ENCODE results near the gene LRRC42. TPM values are rescaled to one million over a fixed set of nuclear protein-coding genes. Genes with fewer than 3 reads are reported as not detected.

LRRC42 gene, protein sequence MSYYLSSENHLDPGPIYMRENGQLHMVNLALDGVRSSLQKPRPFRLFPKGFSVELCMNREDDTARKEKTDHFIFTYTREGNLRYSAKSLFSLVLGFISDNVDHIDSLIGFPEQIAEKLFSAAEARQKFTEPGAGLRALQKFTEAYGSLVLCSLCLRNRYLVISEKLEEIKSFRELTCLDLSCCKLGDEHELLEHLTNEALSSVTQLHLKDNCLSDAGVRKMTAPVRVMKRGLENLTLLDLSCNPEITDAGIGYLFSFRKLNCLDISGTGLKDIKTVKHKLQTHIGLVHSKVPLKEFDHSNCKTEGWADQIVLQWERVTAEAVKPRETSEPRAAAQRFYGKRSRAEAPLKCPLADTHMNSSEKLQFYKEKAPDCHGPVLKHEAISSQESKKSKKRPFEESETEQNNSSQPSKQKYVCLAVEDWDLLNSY
- total RNA-seq (2014; rRNA removed; shearing (Covaris generic); ENCODE audit: low replicate concordance): 78.4 and 79.6 TPM in 2 replicates

DNA sequence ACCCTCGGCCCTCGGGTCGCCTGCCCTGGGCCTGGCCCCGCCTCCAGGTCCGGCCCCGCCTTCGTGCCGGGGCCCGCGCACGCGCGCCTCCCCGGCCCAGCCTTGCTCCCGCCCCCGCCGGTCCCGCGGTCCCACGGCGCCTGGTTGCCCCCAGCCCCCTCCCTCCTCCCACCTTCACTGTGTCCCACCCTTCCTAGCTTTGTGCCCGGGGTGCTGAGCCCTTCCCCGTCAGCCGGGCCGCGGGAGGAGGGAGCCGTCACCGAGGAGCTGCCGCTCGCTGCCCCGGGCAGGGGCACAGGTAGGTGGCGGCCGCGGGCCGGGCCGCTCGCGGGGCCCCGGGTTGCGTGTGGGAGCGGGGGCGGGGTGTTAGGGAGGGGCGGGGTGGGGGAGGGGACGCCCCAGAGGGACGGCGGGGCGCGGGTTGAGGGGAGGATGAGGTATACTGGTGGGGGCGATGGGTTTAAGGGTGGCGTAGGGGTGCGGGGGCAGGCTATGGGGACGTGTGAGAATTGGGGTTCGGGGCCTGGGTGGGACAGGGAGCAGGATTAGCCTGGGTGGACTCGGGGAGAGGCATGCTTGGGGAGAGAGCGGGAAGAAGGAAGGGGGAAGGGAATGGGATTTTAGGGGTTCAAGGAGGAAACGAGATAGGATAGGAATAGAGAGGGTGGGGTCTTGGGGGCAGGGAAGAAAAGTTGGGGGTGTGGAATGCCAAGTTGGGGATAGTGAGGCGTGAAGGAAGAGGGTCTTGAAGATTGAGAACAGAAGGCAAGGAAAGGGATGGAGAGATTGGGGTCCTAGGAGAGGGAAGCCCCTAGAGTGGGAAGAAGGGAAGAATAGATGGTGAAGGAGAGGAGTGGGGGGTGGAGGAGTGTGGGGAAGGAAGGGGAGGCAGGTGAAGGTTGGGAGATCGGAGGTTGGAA, at the start of gene LRRC42:
Gene LRRC42 (plus strand): TSS at position 99 of the 920 bp plus-strand sequence. CDS start 5,650 bp downstream, outside the sequence.
- H3K36me3 ChIP-seq: peaks cover 24% of the 10 kb centered on the region
- no peaks in the 10 kb centered on the region for H3K9me3 ChIP-seq
- no peaks in the 10 kb centered on the region for H3K27me3 ChIP-seq
- no peak for DNase-seq
- H3K4me3 ChIP-seq: peak within 1 kb of the TSS; percentile 97

DNA sequence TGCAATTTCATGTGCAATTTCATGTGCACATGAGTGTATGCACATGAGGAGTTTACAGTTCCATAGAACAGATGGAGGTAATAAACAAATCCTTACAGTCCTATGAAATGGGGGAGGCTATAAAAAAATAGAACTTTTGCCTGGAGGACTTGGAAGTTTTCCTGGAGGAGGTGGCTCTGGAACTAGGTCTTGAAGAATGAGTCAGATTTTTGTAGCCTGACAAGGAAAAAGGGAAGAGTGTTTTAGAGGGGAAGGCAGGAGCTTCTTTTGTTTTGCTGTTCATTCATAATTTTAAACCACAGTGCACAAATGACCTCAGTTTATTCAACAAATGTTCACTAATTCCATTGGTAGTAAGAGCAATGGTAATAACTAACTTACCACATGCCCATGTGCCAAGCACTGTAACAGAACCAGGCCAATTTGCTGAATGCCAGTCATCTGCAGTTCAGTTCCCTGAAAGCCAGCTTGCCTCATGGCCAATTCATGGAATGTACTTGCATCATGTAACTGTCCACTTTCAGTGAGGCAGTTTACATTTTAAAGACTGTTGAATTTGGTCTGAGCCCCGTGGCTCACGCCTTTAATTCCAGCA, 49.4 kb upstream of the LRRC42 start:
- H3K9me3 ChIP-seq: no peaks in the 10 kb centered on the region
- no peak overlapping the region for H3K4me3 ChIP-seq

DNA sequence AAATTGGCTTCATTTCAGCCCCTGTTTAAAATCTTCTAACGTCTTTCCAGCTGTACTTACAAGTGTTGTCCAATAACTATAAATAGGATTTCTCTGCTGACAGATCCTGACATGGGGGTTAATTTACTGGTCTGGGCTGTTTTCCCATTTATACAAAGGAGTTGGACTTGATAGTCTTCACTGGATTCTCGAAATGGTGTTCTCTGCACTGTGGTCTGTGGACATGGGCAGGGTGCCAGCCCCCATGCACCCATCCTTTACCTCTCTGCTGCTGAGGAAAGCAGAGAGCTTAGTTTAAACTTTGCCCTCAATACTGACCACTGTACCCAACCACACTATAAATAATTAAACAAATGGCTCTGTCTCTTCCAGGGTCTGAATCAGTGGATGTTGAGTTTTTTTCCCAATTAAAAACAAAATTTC, 46.9 kb upstream of the LRRC42 start:
- DNase-seq: peak; percentile 41
- Histone ChIP-seq H3K9me3 (no peaks in the 10 kb centered on the region), H3K4me3 (no peak overlapping the region), H3K36me3 (no peaks in the 10 kb centered on the region), H3K27me3 (no peaks in the 10 kb centered on the region)

More for the DNA sequence above, 49.4 kb upstream of the LRRC42 start:
- H3K27me3 ChIP-seq: no peaks in the 10 kb centered on the region
- peak; percentile 84 for DNase-seq
- H3K36me3 ChIP-seq: no peaks in the 10 kb centered on the region

DNA sequence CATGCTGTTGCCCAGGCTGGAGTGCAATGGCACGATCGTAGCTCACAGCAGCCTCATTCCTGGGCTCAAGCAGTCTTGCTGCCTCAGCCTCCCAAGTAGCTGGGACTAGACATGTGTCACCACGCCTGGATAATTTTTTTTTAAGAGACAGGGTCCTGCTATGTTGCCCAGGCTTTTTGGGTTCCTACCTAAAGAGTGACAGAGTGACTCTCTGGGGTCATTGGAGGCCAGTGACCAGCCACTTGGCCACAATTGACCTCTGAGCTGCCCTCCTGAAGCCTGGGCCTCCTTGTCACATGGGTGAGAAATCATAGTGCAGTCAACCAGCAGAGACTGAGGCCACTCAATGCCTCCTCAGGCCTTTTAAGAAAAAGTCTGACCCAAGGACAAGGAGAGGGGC, 46.4 kb upstream of the LRRC42 start:
- H3K4me3 ChIP-seq: no peak overlapping the region
- H3K36me3 ChIP-seq: no peaks in the 10 kb centered on the region
- no peaks in the 10 kb centered on the region for H3K27me3 ChIP-seq
- no peak for DNase-seq
- H3K9me3 ChIP-seq: no peaks in the 10 kb centered on the region

DNA sequence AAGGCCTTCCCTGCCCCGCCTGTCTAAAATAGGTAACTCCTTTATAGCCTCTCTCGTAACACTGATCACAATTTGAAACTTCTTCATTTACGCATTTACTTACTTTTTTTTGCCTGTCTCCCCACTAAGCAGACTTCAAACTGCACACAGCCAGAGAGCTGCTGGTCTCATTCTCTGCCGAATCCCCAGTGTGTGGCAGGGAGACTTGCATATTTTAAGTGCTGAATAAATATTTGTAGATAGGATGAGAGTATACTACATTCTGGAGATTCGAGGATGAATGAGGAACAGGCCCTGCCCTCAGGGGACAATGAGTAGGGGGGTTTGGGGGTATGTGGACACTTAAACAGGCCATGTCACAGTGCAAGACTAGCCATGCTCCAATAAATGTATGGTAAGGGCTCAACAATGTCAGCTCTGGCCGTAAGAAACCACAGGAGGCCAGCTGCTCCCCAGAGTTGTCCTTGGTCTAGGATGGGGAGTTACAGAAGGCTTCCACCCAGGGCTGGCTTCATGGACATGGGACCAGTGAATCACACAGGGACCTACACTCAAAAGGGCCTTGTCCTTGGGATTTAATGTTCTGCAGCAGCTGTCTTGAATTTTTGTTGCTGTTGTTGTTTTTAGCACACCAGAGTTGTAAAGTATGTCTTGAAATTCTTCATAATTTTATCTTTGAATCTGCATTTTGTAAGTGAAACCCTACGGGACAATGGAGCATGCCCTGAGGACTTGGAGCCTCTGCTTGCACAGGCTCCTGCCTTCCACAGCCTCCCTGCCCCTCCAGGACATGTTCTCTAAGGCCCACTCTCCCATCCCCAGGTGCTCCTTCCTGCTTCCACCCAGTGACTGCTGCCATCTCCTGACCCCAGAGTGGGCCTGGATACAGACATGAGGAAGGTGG, 43.7 kb upstream of the LRRC42 start:
- Histone ChIP-seq H3K9me3 (no peaks in the 10 kb centered on the region), H3K4me3 (no peak overlapping the region), H3K36me3 (no peaks in the 10 kb centered on the region), H3K27me3 (no peaks in the 10 kb centered on the region)
- no peak for DNase-seq

DNA sequence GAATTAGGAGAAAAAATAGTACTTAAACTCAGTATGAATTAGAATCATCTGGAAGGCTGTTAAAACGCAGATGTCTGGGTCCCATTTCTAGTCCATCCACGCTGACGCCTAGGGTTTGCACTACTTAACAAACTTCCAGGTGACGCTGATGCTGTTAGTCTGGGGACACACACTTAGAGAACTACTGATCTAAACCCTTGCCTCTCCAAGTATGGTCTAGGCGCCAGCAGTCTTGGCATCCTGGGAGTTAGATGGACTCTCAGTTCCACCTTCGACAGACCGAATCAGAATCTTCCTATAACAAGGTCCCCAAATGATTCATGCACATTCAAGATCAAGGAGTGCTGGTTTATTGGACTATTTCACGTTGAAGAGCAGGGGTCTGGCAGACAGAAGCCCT, 40.6 kb upstream of the LRRC42 start:
- Histone ChIP-seq H3K4me3 (no peak overlapping the region), H3K9me3 (no peaks in the 10 kb centered on the region), H3K27me3 (no peaks in the 10 kb centered on the region), H3K36me3 (no peaks in the 10 kb centered on the region)
- no peak for DNase-seq

DNA sequence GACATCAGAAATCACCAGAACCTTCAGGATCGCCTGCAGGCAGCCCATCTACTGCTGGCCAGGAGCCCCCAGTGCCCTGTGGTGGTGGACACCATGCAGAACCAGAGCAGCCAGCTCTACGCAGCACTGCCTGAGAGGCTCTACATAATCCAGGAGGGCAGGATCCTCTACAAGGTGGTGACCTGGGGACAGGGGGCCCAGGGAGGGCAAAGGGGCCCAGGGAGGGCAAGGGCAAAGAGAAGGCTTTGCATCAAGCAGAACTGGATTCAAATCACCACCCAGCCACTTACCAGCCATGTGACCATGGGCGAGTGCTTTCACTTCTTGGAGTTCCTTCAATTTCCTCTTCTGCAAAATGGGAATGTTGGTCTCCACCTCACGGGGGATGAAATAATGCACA, 40.0 kb upstream of the LRRC42 start:
- Histone ChIP-seq H3K9me3 (no peaks in the 10 kb centered on the region), H3K4me3 (no peak overlapping the region), H3K27me3 (no peaks in the 10 kb centered on the region), H3K36me3 (no peaks in the 10 kb centered on the region)
- DNase-seq: no peak

DNA sequence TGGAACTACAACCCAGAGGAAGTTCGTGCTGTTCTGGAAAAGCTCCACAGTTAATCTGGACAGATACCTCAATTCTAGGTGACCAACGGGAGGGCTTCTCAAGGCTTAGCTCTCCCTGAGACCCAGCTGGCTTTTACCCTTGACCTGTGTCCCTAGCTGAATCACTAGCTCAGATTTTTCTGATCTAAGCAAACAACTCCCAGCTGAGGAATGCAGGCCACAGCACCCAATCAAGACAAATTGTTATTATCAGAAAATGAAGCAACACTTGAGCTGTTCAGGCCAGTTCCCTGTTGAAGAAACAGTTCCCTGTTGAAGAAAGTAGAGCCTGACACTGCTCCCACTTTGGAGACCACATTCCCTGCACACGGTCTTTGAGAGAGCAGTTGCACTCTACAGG, 36.2 kb upstream of the LRRC42 start:
- H3K27me3 ChIP-seq: no peaks in the 10 kb centered on the region
- H3K4me3 ChIP-seq: no peak overlapping the region
- DNase-seq: no peak
- H3K36me3 ChIP-seq: no peaks in the 10 kb centered on the region; the same call in none of the 2 replicates
- no peaks in the 10 kb centered on the region for H3K9me3 ChIP-seq

DNA sequence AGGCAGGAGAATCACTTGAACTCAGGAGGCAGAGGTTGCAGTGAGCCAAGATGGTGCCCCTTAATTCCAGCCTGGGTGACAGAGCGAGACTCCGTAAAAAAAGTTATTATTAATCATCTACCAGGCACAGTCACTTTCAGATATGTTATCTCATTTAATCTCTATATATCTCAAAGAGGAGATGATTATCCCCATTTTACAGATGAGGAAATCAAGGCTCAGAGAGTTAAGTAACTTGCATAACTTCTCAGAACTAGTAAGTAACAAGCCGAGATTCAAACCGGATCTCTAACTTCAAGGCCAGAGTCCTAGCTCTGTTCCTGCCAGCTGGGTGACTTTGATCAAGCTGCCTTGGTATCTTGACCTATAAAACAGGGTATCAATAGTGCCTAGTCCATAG, 34.7 kb upstream of the LRRC42 start:
- no peak for DNase-seq
- Histone ChIP-seq H3K9me3 (no peaks in the 10 kb centered on the region), H3K27me3 (no peaks in the 10 kb centered on the region), H3K4me3 (no peak overlapping the region), H3K36me3 (peaks cover 2% of the 10 kb centered on the region)

DNA sequence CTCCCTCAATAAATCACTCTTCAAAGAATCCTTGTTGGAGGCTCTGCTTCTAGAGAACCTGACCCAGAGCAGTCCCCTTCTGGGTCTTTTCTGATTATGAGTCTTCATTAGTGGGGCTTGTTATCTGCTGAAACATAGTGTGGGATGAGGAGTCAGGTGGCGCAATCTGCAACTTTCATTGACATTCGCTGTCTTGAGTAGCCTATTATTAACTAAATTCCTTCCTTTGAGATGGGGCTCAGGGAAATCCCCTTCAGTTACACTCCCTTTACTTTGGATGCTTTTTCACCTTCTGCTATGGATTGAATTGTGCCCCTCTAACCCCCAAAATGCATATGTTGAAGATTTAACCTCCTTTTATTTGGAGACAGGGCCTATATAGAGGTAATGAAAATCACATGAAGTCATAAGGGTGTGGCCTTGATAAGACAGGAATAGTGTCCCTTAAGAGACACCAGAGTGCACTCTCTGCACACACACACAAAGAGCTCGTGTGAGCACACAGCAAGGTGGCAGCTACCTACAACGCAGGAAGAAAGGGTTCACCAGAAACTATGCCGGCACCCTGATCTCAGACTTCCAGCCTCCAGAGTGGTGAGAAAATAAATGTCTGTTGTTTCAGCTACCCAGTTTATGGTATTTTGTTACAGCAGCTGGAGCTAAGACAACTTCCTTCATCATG, 32.7 kb upstream of the LRRC42 start:
- Histone ChIP-seq H3K4me3 (no peak overlapping the region), H3K27me3 (no peaks in the 10 kb centered on the region), H3K36me3 (peaks cover 2% of the 10 kb centered on the region), H3K9me3 (no peaks in the 10 kb centered on the region)
- DNase-seq: no peak

DNA sequence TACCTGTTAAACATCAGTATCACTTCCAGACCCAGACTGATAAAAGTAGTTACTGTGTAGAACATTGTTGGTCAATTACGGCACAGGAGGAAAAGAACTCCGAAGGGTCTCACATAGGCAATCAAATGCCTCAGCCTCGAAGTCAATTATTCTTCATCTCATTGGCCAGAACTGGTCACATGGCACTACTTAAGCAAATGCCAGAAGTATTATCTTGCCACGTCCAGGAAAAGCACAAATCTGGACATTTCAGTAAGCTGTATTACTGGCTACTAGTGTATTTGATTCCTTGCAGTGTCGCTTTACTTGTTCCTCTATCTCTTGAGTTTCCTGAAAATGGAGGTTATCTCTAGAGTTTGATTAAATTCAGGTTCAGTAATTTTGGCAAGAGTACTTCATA, 27.8 kb upstream of the LRRC42 start:
- Histone ChIP-seq H3K4me3 (no peak overlapping the region), H3K27me3 (no peaks in the 10 kb centered on the region), H3K9me3 (no peaks in the 10 kb centered on the region), H3K36me3 (peaks cover 25% of the 10 kb centered on the region)
- no peak for DNase-seq

DNA sequence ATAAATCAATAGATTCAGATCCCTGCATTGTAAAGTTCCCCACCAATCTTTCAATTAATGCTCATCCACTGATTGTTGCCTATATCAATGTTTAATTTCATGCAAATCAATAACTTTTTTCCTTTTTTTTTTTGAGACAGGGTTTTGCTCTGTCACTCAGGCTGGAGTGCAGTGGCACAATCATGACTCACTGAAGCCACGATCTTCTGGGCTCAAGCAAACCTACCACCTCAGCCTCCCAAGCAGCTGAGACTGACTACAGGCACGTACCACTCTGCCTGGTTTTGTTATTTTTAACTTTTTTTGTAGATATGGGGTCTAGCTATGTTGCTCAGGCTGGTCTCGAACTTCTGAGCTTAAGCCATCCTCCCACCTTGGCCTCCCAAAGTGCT, 26.5 kb upstream of the LRRC42 start:
- no peaks in the 10 kb centered on the region for H3K9me3 ChIP-seq
- DNase-seq: no peak

DNA sequence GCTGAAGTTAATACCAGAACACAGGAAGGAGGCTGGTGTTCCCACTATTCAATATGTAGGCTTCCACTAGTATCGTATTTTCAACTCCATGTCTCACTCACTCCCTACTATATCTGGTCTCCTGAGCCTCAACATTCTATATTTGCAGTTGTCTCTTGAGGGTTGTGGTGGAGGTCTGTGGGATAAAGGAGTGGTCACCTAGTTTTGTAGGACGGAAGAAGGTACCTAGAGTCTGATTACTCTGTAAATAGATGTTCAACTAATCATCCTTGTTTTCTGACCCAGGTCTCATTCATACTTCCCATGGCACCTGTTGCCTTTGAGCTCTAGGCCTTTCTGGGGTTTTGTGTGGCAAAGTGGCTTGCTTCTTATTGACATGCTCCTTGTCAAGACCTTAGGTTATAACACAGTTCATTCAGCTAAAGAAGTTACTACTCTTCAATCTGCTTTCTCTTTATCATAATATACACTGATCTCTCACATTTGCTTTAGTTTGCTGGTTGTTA, 18.7 kb upstream of the LRRC42 start:
- no peak for DNase-seq
- Histone ChIP-seq H3K4me3 (no peak overlapping the region), H3K9me3 (peaks cover 7% of the 10 kb centered on the region), H3K36me3 (peaks cover 47% of the 10 kb centered on the region), H3K27me3 (no peaks in the 10 kb centered on the region)

More for the DNA sequence above, 26.5 kb upstream of the LRRC42 start:
- H3K4me3 ChIP-seq: no peak overlapping the region
- no peaks in the 10 kb centered on the region for H3K27me3 ChIP-seq
- H3K36me3 ChIP-seq: peaks cover 34% of the 10 kb centered on the region

DNA sequence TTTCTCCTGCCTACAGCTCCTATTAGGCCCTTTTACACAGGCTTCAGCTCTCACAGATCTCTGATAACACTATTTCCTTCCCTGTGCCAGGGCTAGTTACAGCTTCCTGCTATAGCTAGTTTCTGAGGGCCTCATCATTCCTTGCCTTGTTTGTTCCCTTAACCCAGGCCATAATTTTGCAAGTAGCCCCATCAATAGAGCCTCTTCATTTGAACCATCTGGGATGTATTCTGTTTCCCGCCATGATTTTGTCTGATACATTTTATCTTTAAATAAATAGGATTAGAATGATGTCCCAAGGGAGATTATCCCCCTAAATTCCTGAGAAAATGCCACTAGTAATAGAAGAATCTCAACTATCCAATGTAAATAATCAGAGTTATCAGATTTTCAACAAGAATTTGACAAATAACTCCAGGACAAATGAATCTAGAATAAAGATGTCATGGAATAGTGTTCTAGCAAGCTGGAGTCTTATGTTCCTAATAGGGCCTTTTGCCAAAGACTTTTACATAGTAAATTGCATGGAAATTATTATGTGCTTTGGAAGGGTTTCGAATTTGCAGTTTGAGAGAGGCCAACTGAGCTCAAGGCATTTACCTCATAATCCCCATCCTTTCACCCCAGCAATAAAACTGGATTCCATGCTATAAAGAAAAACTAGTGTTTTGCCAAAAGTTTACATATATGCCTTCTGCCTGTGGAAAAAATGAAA, 16.7 kb upstream of the LRRC42 start:
- H3K4me3 ChIP-seq: no peak overlapping the region
- peaks cover 23% of the 10 kb centered on the region for H3K9me3 ChIP-seq
- peaks cover 43% of the 10 kb centered on the region for H3K36me3 ChIP-seq
- H3K27me3 ChIP-seq: no peaks in the 10 kb centered on the region
- DNase-seq: no peak

DNA sequence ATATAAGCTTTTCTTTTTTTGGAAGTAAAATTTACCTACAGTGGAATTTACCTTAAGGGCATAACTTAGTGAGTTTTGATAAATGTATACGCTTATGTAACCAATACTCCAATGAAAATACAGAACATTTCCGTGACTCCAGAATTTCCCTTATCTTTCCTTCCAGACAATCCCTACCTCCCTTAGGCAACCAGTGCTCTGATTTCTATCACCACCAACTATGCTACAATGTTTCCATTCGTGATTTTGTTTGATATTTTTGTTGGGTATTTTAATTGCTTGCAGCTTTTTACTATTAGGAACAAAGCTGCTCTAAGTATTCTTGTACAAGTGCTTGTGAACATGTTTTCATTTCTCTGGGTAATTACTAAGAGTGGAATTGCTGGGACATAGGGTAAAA, 15.2 kb upstream of the LRRC42 start:
- Histone ChIP-seq H3K9me3 (peaks cover 34% of the 10 kb centered on the region), H3K36me3 (peaks cover 58% of the 10 kb centered on the region), H3K27me3 (no peaks in the 10 kb centered on the region), H3K4me3 (no peak overlapping the region)
- no peak for DNase-seq
